ENCODE data around the gene GALNT7. TPM values are rescaled to one million over a fixed set of nuclear protein-coding genes. Genes with fewer than 3 reads are reported as not detected.

The GALNT7 gene
- total RNA-seq, 1 donor from 2014 or later = 24.7 TPM

DNA sequence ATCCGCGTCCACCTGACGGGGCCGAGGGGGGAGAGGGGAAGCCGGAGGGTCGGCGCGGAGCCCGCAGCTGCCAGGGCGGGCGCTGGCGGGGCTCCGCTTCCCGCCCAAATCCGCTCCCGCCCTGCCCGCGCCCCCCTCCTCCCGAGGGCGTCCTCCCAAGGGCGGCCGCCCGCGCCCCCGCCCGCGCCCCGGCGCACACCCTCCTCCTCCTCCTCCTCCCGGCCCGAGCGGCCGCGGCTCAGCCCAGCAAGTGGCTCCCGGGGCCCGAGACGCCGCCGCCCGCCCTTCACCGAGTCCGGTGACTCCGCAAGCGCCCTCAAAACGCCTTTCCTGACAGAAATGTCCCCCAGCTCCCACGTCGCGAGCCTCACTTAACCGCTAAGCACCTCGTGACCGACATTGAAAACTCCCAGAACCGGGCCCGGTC, 165.1 kb downstream of the GALNT7 start:
- no peak for DNase-seq (ENCODE audit: low read depth)
- Histone ChIP-seq H3K27me3 (ENCODE audit: control insufficient read depth, insufficient read depth, low read length) (no peaks in the 10 kb centered on the region), H3K4me3 (ENCODE audit: low read depth, low read length) (peak overlapping the region; percentile 91), H3K36me3 (ENCODE audit: control insufficient read depth, insufficient read depth, low read length) (peaks cover 2% of the 10 kb centered on the region)
- no peak for TF ChIP-seq CTCF (IDR thresholded peaks at IDR 0.05; ENCODE audit: insufficient read depth, low read length, severe bottlenecking)
- no peak for FAIRE-seq

GRCh38 chr4:173334085-173334890, 165.7 kb downstream of the GALNT7 start, which contains the start of gene HMGB2:
TSS of gene HMGB2 (minus strand) at chr4:173334358. CDS start at chr4:173333649, 709 bp downstream.
- peak within 1 kb of the TSS; percentile 91 for H3K4me3 ChIP-seq (ENCODE audit: low read depth, low read length)
- peak; percentile 99 for FAIRE-seq
- DNase-seq (ENCODE audit: low read depth) = peak; percentile 98
- no peaks in the 10 kb centered on the region for H3K27me3 ChIP-seq (ENCODE audit: control insufficient read depth, insufficient read depth, low read length)
- H3K36me3 ChIP-seq (ENCODE audit: control insufficient read depth, insufficient read depth, low read length) = peaks cover 2% of the 10 kb centered on the region
- TF ChIP-seq CTCF (IDR thresholded peaks at IDR 0.05; ENCODE audit: insufficient read depth, low read length, severe bottlenecking) = no peak

GRCh38 chr4:173334891-173335752, 166.5 kb downstream of the GALNT7 start:
- DNase-seq (ENCODE audit: low read depth) (peak; percentile 79), FAIRE-seq (no peak)
- no peak for TF ChIP-seq CTCF (IDR thresholded peaks at IDR 0.05; ENCODE audit: insufficient read depth, low read length, severe bottlenecking)

DNA sequence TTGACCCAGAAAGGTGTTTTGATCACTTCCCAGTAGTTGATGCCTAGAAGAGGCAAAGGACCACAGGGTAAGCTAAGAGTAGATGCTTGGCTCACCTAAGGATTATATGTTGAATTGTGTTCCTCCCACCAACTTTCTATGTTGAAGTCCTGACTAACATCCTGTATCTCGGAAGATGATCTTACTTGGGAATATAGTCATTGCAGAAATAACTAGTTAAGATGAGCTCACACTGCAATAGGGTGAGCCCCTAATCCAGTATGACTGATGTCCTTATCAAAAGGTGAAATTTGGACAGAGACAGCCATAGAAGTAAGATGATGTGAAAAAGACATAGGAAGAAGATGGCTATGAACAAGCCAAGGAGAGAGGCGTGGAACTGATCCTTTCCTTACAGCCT, 168.9 kb downstream of the GALNT7 start:
- no peak for TF ChIP-seq CTCF (IDR thresholded peaks at IDR 0.05; ENCODE audit: insufficient read depth, low read length, severe bottlenecking)
- no peak for DNase-seq (ENCODE audit: low read depth)

More at GRCh38 chr4:173334891-173335752, 166.5 kb downstream of the GALNT7 start:
- H3K27me3 ChIP-seq (ENCODE audit: control insufficient read depth, insufficient read depth, low read length) = no peaks in the 10 kb centered on the region
- peaks cover 2% of the 10 kb centered on the region for H3K36me3 ChIP-seq (ENCODE audit: control insufficient read depth, insufficient read depth, low read length)
- H3K4me3 ChIP-seq (ENCODE audit: low read depth, low read length) = peak overlapping the region; percentile 65

DNA sequence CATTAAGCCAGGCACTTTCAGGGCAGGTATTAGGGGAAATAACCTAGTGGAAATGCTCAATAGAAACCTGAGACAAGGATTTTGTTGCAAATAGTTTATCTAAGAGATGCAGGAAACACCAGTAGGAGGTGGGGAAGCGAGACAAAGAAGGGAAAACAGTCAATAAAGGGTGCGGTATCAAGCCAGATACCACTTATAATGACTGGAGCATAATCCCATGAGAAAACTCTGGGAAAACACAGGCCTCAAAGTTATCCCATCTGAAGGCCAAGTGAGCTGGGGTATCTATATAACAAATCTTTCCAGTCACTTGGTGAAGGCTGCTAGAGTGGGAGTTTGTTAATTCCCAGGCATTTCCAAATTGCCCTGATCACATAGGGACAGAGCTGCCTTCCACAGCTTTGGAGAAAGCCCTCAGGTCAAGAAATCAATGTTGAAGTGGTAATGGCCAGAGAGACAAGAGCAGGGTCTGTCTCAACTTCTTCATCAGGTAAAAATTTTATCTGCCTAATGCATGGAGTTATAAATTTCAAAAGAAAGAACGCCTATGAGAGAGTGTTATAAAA, 175.3 kb downstream of the GALNT7 start:
- no peak for TF ChIP-seq CTCF (IDR thresholded peaks at IDR 0.05; ENCODE audit: insufficient read depth, low read length, severe bottlenecking)
- Histone ChIP-seq H3K4me3 (ENCODE audit: low read depth, low read length) (no peak overlapping the region), H3K36me3 (ENCODE audit: control insufficient read depth, insufficient read depth, low read length) (no peaks in the 10 kb centered on the region), H3K27me3 (ENCODE audit: control insufficient read depth, insufficient read depth, low read length) (no peaks in the 10 kb centered on the region)
- no peak for FAIRE-seq
- DNase-seq (ENCODE audit: low read depth) = no peak

More for the DNA sequence above, 168.9 kb downstream of the GALNT7 start:
- Histone ChIP-seq H3K36me3 (ENCODE audit: control insufficient read depth, insufficient read depth, low read length) (no peaks in the 10 kb centered on the region), H3K4me3 (ENCODE audit: low read depth, low read length) (no peak overlapping the region), H3K27me3 (ENCODE audit: control insufficient read depth, insufficient read depth, low read length) (no peaks in the 10 kb centered on the region)
- FAIRE-seq = no peak

Data from bronchial epithelial cell (primary cell).